ENCODE data around the gene LSAMP.

GRCh38 chr3:115839246-115839645 lies 606.0 kb downstream of the LSAMP start:
- TF ChIP-seq, protein P1, sequence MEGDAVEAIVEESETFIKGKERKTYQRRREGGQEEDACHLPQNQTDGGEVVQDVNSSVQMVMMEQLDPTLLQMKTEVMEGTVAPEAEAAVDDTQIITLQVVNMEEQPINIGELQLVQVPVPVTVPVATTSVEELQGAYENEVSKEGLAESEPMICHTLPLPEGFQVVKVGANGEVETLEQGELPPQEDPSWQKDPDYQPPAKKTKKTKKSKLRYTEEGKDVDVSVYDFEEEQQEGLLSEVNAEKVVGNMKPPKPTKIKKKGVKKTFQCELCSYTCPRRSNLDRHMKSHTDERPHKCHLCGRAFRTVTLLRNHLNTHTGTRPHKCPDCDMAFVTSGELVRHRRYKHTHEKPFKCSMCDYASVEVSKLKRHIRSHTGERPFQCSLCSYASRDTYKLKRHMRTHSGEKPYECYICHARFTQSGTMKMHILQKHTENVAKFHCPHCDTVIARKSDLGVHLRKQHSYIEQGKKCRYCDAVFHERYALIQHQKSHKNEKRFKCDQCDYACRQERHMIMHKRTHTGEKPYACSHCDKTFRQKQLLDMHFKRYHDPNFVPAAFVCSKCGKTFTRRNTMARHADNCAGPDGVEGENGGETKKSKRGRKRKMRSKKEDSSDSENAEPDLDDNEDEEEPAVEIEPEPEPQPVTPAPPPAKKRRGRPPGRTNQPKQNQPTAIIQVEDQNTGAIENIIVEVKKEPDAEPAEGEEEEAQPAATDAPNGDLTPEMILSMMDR (IDR thresholded peaks at IDR 0.05) = no peak
- TF ChIP-seq ATF6 (CRISPR knock-in tag; IDR thresholded peaks at IDR 0.05) (no peak), TEAD1 (CRISPR knock-in tag; IDR thresholded peaks at IDR 0.05) (no peak), KAT7 (CRISPR knock-in tag; IDR thresholded peaks at IDR 0.05; ENCODE audit: borderline replicate concordance) (no peak), IRF1 (CRISPR knock-in tag; IDR thresholded peaks at IDR 0.05) (no peak), ZNF423 (CRISPR knock-in tag; IDR thresholded peaks at IDR 0.05) (no peak), HMGA2 (CRISPR knock-in tag; IDR thresholded peaks at IDR 0.05) (no peak)
- TF ChIP-seq, protein P2, sequence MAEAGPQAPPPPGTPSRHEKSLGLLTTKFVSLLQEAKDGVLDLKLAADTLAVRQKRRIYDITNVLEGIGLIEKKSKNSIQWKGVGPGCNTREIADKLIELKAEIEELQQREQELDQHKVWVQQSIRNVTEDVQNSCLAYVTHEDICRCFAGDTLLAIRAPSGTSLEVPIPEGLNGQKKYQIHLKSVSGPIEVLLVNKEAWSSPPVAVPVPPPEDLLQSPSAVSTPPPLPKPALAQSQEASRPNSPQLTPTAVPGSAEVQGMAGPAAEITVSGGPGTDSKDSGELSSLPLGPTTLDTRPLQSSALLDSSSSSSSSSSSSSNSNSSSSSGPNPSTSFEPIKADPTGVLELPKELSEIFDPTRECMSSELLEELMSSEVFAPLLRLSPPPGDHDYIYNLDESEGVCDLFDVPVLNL (CRISPR knock-in tag; IDR thresholded peaks at IDR 0.05; ENCODE audit: borderline replicate concordance, low read depth) = no peak
